ENCODE data around the gene SLX4. TPM values are rescaled to one million over a fixed set of nuclear protein-coding genes. Genes with fewer than 3 reads are reported as not detected.
A peak's percentile ranks its signal among the peaks of the same experiment; 100 is the strongest.

The SLX4 gene
- polyA plus RNA-seq, 2 of the 4 experiments (the other 2 are of a cell fraction) = 3.0 to 5.0 TPM

- TF ChIP-seq REST (IDR thresholded peaks at IDR 0.05) (no peak), CHD2 (IDR thresholded peaks at IDR 0.05; ENCODE audit: low read length, partially characterized antibody) (no peak)
Observed at GRCh38 chr16:3548445-3548844, 63.0 kb downstream of the SLX4 start (continued).

- no peak overlapping the region for H3K4me3 ChIP-seq
- ChIA-PET CTCF (interaction anchor here (1.3 kb wide), 1 partner anchor 16 kb away, joined by 5 read pairs; no protein-coding TSS in a partner anchor), POLR2A (no interaction called here)
- no peak for TF ChIP-seq JUNB (IDR thresholded peaks at IDR 0.05)
- H3K4me1 ChIP-seq = no peaks in the 10 kb centered on the region
- FAIRE-seq (no peak), ATAC-seq (no peak), DNase-seq (ENCODE audit: low read depth in 1 of 2, low spot score in 1 of 2) (no peak)
- 73% methylated on average over 15 of the region's 15 CpGs for WGBS (ENCODE audit: missing lambda C conversion rate)
- no peak overlapping the region for H3K27ac ChIP-seq
- H3K9me3 ChIP-seq = no peaks in the 10 kb centered on the region
- no peak overlapping the region for H3K4me2 ChIP-seq
Observed at GRCh38 chr16:3546986-3547682, 64.3 kb downstream of the SLX4 start.

DNA sequence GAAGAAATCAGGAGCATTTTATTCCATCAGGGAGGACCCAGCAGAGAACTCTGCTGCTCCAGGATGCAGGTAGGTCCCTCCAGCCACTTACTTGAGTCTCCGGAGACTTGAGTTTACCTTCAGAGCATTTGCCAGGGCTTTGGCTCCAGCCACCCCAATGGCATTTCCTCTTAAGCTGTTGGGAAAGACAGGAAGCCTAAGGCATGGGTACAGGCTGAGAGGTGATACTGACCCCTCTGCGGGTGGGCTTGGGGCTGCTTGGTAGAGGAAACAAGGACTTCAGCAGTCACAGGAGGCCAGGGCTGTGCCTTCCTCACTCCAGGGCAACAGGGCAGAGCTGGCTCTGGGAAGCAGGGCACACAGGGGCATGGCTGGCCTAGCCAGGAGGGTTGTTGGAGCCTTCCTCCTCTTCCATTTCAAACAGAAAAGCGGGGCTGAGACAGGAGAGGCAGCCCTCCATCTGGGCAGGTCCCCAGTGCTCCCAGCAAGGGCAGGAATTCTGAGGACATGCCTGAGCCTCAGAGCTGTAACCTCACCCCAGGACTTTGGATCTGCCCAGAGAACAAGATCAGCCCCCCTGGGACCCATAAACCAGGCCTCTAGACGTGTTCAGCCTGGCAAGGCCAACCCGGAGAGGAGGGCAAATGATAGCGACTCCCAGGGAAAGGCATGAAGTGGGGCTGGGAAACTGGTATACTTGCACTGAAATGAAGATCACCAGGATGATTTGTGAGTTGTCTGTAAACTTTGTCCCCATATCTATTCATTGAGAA is 68.6 kb downstream of the SLX4 start:
- 89% methylated on average over 6 of the region's 6 CpGs for WGBS (ENCODE audit: missing lambda C conversion rate)

More for the DNA sequence above, 68.6 kb downstream of the SLX4 start:
- Histone ChIP-seq H3K27ac (no peak overlapping the region), H3K9me3 (no peaks in the 10 kb centered on the region), H3K4me3 (no peak overlapping the region), H3K4me1 (no peaks in the 10 kb centered on the region), H3K4me2 (no peak overlapping the region)
- POLR2A ChIA-PET = no interaction called here
- peak; percentile 29 to 38; a peak in 3 of 6 replicates for ATAC-seq
- FAIRE-seq = no peak
- no peak for DNase-seq (ENCODE audit: low read depth in 1 of 2, low spot score in 1 of 2)
- CTCF ChIA-PET = interaction anchor here (1.3 kb wide), 1 partner anchor 10 kb away, joined by 3 read pairs; no protein-coding TSS in a partner anchor
- TF ChIP-seq FOSL2 (IDR thresholded peaks at IDR 0.05) (no peak), FOSL2 (CRISPR knock-in tag; IDR thresholded peaks at IDR 0.05) (no peak), CBX8 (IDR thresholded peaks at IDR 0.05) (no peak), MAZ (IDR thresholded peaks at IDR 0.05; ENCODE audit: borderline replicate concordance, low read depth, low read length) (no peak), SMC3 (IDR thresholded peaks at IDR 0.05) (no peak), CEBPB (IDR thresholded peaks at IDR 0.05) (no peak), GATA3 (IDR thresholded peaks at IDR 0.05; ENCODE audit: borderline replicate concordance) (no peak), ZNF302 (CRISPR knock-in tag; IDR thresholded peaks at IDR 0.05) (no peak), NR3C1 (IDR thresholded peaks at IDR 0.05) (no peak), ZC3H11A (IDR thresholded peaks at IDR 0.05) (no peak), PHF8 (IDR thresholded peaks at IDR 0.05; ENCODE audit: borderline replicate concordance, low read depth) (no peak), ESRRA (IDR thresholded peaks at IDR 0.05; ENCODE audit: borderline replicate concordance, low read length) (no peak), MYC (IDR thresholded peaks at IDR 0.05; ENCODE audit: borderline replicate concordance, low read length) (no peak), ELK1 (IDR thresholded peaks at IDR 0.05; ENCODE audit: low read depth, low read length) (no peak), PBX3 (IDR thresholded peaks at IDR 0.05) (no peak), HES2 (IDR thresholded peaks at IDR 0.05) (no peak), CHD2 (IDR thresholded peaks at IDR 0.05; ENCODE audit: low read length, partially characterized antibody) (no peak), HDAC2 (IDR thresholded peaks at IDR 0.05) (no peak), RCOR1 (IDR thresholded peaks at IDR 0.05; ENCODE audit: low read depth, low read length) (no peak), RFX5 (IDR thresholded peaks at IDR 0.05) (no peak)
- TF ChIP-seq, protein P1, sequence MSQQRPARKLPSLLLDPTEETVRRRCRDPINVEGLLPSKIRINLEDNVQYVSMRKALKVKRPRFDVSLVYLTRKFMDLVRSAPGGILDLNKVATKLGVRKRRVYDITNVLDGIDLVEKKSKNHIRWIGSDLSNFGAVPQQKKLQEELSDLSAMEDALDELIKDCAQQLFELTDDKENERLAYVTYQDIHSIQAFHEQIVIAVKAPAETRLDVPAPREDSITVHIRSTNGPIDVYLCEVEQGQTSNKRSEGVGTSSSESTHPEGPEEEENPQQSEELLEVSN (IDR thresholded peaks at IDR 0.05; ENCODE audit: borderline replicate concordance, low read depth) = no peak
